Measurements from ENCODE around the gene SAMD8.

- TF ChIP-seq CTCF (IDR thresholded peaks at IDR 0.05): no peak
- TF ChIP-seq POLR2A (IDR thresholded peaks at IDR 0.05): no peak
Observed at GRCh38 chr10:75140246-75140645, 28.8 kb downstream of the SAMD8 start.

Measured in heart left ventricle (tissue), 13 donors.